Stimulated activated CD4-positive, alpha-beta T cell treated with anti-CD3 and anti-CD28 coated beads, Interleukin-1b, Interleukin-23, amount 100 ng/mL, for 48 hours (primary cell): ENCODE data around the gene RPL23.

Source experiments
- DNase-seq: peaks from one replicate; pipeline ENCODE4 v3.0.0-alpha.2; 2020

The RPL23 gene

GRCh38 chr17:38853292-38854219, at the start of gene RPL23:
Gene RPL23 (minus strand): TSS chr17:38853721. CDS start chr17:38853710, 11 bp downstream.
- DNase-seq, result peak; percentile 93

- no peak for DNase-seq
These were observed 47.6 kb upstream of the RPL23 start for GRCh38 chr17:38900978-38901656.

- no peak for DNase-seq
These were observed 45.9 kb upstream of the RPL23 start for GRCh38 chr17:38899421-38899820.

- DNase-seq, result peak; percentile 91
These were observed 45.4 kb upstream of the RPL23 start for GRCh38 chr17:38898812-38899348.

GRCh38 chr17:38898291-38898679, 44.8 kb upstream of the RPL23 start:
- DNase-seq, result peak; percentile 39

GRCh38 chr17:38897671-38898290, 44.3 kb upstream of the RPL23 start:
- no peak for DNase-seq

- no peak for DNase-seq
These were observed 43.7 kb upstream of the RPL23 start for GRCh38 chr17:38897176-38897575.

GRCh38 chr17:38896346-38896954, 42.9 kb upstream of the RPL23 start:
- no peak for DNase-seq

GRCh38 chr17:38894276-38894675, 40.8 kb upstream of the RPL23 start:
- no peak for DNase-seq

- no peak for DNase-seq
These were observed 40.1 kb upstream of the RPL23 start for GRCh38 chr17:38893607-38894006.

GRCh38 chr17:38893113-38893512, 39.6 kb upstream of the RPL23 start:
- DNase-seq, result no peak

GRCh38 chr17:38892620-38893019, 39.1 kb upstream of the RPL23 start:
- no peak for DNase-seq

GRCh38 chr17:38892083-38892482, 38.6 kb upstream of the RPL23 start:
- DNase-seq, result no peak

- no peak for DNase-seq
These were observed 37.9 kb upstream of the RPL23 start for GRCh38 chr17:38891441-38891840.

GRCh38 chr17:38890410-38890746, 36.9 kb upstream of the RPL23 start:
- no peak for DNase-seq

- DNase-seq, result no peak
These were observed 36.4 kb upstream of the RPL23 start for GRCh38 chr17:38889745-38890409.

- DNase-seq, result no peak
These were observed 35.3 kb upstream of the RPL23 start for GRCh38 chr17:38888842-38889241.

GRCh38 chr17:38886643-38887010, 33.1 kb upstream of the RPL23 start:
- no peak for DNase-seq

- DNase-seq, result no peak
These were observed 32.5 kb upstream of the RPL23 start for GRCh38 chr17:38885728-38886642.

GRCh38 chr17:38885044-38885727, 31.7 kb upstream of the RPL23 start:
- DNase-seq, result no peak
